Activated CD4-positive, alpha-beta T cell treated with anti-CD3 and anti-CD28 coated beads, Interleukin-2, Interleukin-4, amounts not matched to agents 100 ng/mL and 50 ng/mL, durations not matched to agents 16 hours and 8 hours (primary cell): ENCODE data around the gene CEP131.
"Not testable (repeated sequence)": the region's sequence is repeated elsewhere in the genome, so short reads cannot be mapped to it uniquely, and the experiment has no call there.

Experiments
- DNase-seq: peaks from one replicate; pipeline ENCODE4 v3.0.0-alpha.2; 2020; ENCODE audit warnings: low spot score

The CEP131 gene

DNA sequence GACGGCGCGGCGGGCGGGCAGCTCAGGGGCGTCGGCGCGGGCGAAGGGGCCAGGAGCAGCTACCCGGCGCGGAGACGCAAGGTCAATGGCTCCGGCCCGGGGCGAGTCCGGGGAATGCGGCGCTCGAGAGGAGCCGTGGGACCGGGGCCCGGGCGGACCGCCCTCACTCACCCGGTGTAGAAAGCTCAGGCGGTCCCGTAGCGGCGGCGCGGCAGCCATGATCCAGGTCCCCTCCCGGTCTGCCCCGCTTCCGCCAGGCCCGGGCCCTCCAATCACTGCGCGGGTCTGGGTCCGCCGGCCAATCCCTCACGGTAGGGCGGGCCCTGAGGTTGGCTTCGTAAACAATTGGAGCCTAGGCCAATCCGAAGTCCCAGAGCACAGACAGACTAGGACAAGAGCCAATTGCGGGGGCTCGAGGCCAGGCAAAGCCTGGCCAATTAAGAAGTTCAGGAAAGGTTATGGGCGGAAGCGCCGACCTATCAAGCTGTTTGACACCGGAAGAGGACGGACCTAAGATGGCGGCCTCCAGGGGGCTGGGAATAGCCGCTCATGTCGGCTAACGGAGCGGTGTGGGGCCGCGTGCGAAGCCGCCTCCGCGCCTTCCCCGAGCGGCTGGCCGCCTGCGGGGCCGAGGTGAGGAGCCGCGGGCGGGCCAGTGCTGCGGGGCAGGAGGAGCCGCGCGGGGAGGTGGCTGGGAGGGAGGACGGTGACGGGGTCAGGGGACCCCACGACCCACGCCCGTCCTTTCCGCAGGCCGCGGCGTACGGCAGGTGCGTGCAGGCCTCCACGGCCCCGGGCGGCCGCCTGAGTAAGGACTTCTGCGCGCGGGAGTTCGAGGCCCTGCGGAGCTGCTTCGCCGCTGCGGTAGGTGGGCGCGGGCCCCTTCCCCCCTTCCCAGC, 16.3 kb upstream of the CEP131 start, which contains the start of the genes NDUFAF8 and TEPSIN:
NDUFAF8 (plus strand) TSS at position 504 of the 899 bp plus-strand sequence; CDS start at position 550, 46 bp downstream.
TEPSIN (minus strand) TSS at position 241 of the 899 bp plus-strand sequence; CDS start at position 219, 22 bp downstream.
- peak; percentile 98 for DNase-seq

DNA sequence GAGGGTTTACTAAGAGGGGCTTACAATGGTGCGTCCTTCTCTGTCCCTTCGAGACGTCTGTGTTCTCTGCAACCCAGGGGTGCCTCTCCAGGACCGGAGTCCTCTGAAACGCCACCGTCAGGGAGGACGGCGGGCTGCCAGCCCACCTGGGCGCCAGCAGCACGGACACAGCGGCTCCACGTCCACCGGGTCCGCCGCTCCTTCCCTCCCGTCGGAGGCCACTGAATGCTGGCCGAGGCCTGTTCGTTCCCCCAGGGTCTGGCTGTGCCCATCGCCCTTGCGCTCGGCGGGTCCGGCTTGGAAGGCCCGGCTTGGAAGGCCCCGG, 15.7 kb upstream of the CEP131 start:
- no peak for DNase-seq

DNA sequence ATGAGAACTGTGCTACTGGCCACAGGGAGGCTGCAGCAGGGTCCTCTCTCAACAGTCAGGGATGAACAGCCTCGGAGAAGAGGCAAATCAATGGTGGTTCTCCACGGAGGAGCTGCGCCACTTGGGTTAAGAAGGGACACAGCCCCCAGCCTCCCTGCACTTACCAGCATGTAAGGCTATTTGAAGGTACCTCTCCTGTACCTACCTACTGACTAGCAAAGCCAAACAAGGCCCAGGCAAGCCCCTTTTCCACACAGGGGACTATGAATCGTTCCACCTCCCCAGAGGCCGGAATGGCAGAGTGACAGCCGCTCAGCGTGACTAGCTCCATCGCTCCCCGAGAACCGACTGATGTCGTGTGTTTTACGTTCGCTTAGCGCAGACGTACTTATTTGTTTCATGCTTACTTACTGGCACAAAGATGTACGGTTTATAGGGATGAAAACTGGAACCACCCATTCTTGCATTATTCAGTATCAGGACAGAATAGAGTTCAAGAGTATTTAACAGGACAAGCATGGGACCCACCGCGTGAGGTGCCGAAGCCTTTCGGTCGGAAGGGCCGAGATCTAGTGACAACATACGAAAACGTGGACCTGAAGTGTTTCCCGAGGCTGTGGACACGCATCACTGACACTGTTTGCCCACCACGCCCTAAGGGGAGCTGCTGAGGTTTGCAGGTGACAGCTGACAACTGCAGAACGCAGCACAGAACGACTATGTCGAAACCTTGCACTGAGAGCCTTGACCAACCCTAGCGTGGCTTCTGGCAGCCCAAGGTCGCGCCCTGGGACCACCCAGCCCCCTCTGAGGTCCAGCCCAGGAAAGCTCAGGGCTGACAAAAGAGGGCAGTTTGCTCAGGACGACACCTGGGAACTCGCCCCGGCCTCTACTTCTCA, 15.1 kb upstream of the CEP131 start:
- DNase-seq: no peak

DNA sequence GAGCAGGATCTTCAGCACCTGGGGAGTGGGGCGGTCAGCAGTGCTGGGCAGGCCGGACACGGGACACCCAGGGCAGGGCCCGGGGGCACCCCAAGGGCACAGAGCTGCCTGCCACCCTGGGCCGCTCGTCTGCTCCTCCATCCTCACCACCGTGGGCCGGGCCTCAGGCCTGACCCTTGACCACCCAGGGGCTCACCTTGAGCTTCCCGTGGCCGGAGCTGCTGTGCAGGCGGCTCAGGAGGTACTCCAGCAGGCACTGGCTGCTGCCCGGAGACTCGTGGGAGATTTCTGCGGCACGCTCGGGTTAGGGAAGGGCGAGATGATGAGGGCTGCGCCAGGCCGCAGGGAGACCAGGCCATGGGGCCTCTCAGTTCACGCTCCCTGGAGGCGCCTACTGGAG, 14.0 kb upstream of the CEP131 start:
- DNase-seq: no peak

DNA sequence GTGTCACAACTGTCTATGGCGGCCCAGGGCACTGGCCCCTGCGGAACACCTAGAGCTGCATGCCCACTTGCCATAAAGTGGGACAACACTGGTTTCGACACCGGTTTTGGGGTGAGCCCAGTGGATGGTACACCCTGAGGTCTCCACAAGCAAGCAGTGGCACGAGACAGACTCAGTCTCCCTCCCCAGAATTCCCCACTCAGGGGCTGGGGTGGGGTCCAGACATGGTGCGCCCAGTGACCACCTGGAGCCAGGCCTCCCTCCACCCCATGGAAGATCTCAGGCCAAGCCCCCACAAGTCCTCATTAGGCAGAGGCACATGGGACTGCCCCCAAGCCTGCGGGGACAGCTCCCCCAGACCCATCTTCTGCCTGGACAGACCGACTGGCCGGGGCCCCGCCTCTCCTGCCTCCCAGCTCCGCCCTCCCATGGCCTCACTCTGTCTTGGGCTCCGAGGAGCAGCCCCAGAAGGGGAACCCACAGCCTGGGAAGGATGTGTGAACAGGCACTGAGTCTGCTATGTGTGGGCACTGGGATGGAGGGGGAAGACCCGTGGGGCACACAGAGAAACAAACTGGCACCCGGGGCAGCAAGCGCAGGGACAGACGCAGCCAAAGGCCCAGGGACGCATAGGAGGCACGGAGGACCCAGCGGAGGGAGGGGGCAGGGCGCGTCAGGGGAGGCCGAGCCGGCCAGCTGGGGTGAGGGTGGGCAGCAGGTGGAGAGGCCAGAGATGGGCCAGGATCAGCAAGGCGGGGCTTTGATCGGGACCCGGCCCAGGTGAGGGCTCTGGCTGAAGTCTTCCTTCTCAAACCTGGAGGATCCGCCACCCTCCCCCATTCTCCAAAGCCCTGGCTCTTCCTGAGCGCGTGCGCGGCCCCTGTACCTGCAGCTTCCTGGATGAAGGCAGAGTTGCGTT, 13.3 kb upstream of the CEP131 start:
- DNase-seq: no peak

DNA sequence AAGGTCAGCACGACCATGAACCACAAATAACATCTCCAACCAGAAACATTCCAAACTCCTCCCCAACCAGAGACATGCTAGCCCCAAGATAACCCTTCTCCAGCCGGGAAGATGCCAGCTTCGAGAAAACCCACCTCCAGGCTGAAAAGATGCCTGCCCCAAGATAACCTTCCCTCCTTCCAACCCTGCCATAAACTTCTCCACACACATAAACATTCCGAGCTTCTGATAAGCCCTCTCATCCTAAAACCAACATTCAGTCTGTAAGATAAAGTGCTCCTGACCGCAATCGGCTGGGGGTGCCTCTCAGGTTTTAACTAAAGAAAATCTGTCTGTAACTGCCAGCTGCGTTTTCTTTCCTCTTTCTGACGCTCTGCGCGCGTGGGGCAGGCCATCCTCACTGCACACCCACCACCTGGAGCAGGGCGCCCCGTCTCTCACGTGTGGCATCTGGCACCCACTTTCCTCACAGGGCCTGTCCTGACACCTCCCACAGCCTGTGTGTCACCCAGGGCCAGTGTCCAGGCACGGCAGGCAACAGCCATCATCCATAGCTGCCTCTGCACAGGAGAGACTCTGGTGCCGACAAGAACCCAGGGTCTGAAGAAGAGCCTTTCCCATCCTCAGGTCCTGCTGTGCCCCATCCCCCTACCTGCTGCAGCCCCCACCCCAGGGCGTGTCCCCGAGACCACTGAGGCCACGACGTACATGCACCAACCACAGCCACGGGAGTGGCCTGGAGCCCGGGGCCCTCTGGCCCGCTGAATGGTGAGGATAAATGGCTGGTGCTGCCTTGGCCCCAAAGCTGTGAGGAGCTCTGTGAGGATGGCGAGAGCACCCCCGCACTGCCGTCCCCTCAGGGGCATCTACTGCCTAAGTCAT, 12.4 kb upstream of the CEP131 start:
- no peak for DNase-seq

DNA sequence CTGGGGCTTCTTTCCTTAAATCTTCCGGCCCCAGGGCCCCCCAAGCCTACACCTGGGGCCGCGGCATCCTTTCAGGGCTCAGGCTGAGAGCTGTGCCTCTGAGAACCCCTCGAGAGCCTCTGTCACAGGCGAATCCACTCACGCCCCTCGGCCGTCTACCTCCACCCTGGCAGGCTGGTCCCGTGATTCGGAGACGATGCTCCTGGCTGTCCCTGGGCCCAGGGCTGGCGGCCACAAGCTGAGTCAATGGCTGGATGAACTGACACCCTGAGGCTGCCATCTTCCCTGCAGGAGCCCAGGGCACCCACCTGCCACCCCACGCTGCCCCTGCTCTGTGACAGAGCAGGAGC, 11.7 kb upstream of the CEP131 start:
- no peak for DNase-seq

DNA sequence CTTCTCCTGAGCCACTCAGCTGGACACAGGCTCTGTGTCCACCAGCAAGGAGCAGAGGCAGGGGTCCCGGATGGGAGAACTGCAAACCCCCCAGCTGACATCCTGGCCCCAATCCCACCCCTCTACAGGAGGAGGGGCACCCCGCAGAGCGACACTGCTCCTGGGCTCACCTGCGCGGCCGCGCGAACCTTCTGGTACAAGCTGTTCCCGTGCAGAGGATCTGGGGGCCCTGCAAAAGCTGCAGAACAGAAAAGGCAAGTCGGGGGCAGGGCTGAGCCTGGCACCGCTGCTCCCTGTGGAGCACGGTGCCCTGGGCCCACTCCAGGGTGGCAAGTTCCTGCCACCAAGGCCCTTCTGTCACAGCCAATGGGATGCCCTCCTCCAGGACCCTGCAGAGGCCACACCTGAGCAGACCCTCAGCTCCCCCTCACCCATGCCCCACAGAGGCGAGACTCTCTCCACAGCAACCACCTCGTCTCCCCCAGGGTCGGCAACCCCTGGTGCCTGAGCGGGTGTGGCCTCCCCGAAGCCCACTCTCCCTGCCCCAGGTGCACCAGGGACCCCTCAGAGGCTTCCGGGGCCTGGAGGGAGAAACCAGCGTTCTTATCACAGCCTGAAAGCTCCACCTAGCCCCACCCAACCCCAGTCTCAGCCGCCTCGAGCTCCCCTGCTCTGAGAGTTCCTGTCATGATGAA, 11.2 kb upstream of the CEP131 start:
- DNase-seq: no peak

DNA sequence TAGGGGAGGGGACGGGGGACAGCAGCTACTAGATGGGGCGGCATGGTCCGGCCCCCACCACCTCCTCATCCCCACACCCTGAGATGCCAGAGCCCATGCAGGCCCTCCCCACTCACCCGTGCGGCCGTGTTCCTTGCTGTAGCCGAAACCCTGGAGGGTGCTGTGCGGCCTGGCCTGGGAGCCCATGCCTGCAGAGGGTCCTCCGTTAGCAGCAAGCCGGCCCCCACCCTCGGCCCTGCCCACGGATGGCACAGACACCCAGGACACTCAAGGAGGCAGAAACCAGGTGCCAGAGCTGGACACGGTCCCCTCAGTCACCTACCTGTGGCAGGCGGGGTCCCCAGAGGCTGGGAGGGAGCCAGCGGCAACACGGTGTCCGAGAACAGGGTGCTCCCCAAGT, 10.6 kb upstream of the CEP131 start:
- no peak for DNase-seq

DNA sequence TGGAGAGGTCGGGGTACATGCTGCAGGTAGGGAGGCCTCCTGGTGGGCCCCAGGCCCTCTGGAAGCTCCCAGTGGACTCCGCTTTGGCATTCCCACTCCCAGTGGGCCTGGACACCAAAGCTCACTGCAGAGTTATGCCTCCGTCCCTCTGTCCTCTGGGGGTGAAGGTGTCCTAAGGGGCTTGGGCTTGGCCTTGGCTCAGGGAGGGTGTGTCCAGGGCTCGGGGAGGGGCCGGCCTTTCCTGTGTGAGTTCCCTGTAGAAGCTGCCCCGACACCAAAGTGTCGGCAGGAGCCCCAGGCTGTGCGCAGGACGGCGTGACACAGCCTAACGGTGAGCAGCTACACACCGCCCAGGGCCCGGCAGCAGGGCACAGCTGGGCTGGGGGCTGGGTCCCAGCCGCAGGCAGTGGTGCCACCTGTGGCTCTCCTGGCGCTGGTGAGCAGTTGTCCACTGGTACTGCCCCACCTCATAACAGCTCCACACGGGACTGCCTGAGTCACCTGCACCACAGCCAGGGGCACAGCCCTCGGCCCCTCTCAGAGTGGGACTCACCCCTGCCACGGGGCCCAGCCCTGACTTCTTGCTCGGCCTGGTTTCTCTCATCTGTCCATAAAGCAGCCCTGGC, 10.0 kb upstream of the CEP131 start:
- DNase-seq: no peak

DNA sequence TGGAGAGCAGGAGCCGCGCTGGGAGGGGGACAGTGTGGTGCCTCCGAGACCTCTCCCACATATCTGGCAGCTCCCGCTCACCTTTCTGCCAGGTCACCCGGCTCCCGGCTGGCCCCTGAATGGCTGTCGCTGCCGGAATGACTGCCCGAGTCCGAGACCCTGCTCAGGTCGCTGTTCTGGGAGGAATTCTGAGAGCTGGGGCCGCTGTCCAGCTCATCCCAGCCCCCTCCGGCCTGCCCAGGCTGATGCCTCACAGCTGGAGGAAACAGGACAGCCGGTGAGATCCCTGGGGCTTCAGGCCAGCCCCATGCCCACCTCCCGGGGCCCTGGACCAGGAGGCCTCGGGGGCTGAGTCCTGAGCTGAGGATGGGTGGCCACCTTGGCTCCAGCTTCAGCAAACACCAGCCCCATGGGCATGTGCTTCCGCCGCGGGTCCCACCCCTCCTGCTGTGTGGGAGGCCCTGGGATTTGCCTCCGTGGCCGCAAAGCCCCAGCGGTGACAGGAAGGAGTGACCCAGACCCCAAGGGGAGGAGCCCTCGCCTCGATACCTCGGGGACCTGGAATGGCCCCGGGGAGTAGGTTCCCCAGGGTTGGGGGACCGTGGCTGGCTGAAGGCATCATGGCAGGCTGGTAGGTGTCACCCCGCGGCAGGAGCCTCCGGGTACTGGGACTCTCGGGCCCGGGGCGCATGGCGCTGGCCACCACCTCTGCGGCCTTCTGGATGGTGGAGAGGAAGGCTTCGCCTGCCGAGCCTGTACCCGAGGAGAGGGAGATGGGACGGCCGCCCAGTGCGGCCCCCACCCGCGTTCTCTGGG, 9.2 kb upstream of the CEP131 start:
- no peak for DNase-seq

DNA sequence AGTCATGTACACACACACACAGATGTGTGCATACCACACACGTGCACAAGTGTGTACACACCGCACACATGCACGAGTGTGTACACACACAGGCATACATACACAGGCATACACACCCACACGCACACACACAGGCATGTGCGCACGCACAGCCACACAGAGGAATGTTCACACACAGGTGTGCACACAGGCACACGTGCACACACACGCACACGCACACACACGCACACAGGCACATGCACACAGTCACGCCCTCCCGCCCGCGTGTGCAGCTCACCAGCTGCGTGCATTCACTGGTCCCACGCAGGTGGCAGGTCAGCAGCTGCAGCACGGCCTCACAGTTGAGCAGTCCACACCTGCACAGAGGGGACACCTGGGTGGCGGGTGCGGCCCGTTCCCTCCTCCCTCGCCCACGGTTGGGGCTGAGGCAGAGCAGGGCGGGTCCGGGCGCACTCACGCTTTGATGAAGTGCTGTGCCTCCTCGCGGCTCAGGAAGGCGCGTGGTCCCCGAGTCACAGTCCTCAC, 8.4 kb upstream of the CEP131 start:
- no peak for DNase-seq

DNA sequence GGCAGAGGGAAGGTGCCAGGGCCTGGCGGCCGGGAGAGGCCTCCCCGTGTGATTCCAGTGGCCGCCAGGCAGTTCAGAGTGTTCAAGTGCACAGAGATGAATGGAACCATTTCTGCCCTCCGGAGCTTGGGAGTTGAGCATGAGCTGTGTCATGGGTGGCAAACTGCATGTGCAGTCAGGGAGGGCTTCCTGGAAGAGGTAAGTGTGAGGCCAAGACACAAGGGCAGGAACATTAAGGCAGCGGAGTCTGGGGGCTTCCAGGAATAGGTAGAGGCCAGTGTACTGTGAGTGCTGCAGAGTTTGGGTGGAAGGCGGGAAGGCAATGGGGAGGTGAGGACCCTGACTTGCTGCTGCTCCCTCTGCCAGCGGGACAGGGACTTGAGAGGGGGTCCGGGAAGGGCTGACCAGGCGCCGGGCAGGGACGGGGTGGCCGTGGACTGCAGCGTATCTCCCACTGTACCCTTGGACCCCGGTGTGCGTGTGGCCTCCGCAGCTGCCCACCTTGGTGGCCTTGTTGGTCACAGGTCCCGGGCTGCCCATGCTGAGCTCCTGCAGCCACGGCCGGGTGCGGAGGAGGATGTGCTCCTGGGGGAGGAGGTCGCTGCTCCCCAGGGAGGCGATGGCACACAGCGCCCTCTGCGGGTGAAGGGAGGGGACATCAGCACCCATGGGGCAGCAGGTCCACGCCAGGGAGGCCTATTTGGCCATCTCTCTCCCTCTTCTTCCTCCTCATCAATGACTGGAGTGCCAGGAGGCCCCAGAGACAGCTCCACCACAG, 7.5 kb upstream of the CEP131 start:
- no peak for DNase-seq

DNA sequence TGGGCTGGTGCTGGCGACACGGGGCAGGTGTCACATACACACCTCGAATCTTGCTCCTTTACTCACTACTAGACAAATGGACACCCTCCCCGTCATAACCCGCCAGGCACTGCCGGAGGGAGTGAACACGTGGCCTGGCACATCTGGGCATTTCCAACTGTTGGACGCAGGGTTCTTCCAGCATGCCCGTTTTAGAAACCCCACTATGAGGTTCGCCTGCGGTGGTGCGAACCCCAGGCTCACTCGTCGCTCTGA, 6.8 kb upstream of the CEP131 start:
- no peak for DNase-seq

DNA sequence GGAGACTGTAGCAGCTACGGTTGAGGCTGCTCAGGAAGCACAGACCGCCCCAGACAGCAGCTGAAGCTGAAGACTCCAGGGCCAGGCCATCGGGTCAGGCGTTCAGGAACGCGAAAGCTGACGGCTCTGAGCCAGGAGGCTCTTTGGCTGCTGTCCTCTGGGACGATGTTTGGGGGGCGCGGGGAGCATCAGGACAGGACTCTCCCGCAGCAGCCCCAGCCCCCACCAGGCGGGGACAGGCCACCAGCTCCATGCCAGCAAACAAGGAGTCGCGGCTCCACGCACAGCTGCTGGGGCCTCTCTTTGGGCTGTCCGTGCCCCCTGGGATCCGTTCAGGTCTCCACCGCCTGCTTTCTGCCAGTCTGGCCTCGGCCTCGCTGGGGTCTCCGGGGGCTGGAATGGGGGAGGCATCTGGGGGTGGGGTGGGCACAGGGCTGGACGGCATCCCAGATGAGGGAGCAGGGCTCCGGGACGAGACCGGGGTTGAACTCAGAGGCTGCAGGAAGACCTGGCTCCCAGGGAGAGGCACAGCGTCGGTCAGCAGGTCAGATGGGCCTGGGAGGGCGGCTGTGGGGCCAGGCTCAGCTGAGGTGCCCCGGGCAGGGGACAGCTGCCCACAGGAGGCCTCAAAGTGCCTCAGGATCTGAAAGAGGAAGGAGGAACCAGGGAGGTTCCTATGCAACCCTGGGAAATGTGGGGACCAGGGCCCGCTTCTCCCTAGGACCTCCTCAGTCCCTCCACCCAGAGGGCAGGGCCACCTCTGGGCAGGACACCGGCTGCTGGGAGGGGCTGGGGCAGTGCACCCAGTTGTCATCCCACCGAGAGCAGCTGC, 6.3 kb upstream of the CEP131 start:
- no peak for DNase-seq

DNA sequence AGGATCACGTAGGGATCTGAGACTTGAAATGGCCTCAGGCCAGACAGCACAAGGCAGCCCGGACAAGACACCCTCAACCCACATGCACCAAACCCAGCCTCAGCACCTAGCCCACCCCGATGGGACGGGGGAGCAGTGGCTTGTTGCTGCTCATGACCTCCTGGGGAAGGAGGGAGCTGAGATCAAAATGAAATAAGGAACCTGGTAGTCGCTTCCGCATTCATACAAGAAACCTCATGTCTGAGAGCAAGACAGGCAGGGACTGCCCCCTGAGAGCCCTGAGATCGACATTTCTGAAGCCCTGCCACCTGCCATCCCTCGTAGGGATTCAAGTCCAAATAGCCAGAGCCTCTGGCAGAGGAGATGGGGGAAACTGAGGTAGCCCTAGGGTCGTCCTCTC, 5.7 kb upstream of the CEP131 start:
- DNase-seq: no peak

DNA sequence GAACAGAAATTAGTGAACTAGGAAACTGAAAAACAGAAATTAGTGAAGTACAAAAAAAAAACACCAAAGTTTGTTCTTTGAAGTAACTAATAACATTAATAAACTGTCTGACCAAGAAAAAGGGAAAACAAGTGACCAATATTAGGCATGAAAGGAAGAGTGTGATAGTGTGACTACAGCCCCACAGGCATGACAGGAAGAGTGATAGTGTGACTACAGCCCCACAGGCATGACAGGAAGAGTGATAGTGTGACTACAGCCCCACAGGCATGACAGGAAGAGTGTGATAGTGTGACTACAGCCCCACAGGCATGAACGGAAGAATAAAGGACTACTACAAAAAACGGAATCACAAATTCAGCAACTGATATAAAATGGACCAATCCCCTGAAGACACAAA, 4.9 kb upstream of the CEP131 start:
- DNase-seq: not testable (repeated sequence)
